Omental fat pad (tissue), 4 donors: ENCODE measurements around the gene PAX8. TPM values are rescaled to one million over a fixed set of nuclear protein-coding genes. Genes with fewer than 3 reads are reported as not detected.

Experiments used
- ATAC-seq: fragments of 150-250 bp; one replicate; pipeline ENCODE4 v1.9.1; 2016; ENCODE audit warnings: mild to moderate bottlenecking, moderate library complexity; ENCODE audit not compliant: low FRiP score
- DNase-seq: peaks from one replicate; pipeline ENCODE4 v3.0.0-alpha.2; 2019; ENCODE audit warnings: low spot score
- CTCF ChIP-seq, 3 donors: fragments of 450-650 bp; IDR thresholded peaks; one replicate each; pipeline ENCODE4 v1.5.1; 2016 to 2017; ENCODE audit warnings: antibody characterized with exemption in 3 of 3, mild to moderate bottlenecking in 3 of 3, moderate library complexity in 2 of 3
- total RNA-seq, 4 donors: library from RNA; depleted of rRNA; stranded (reverse); fragments of >200 nt; gene quantifications; one replicate each; pipeline ENCODE4 v1.1.0, GENCODE V29; 2016

PAX8 gene
- total RNA-seq, 4 donors from 2014 or later: 2.8 to 9.4 (median 5.8) TPM

- no peak for TF ChIP-seq CTCF (IDR thresholded peaks at IDR 0.05)
- ATAC-seq: no peak
- DNase-seq: no peak
These were observed 13.9 kb downstream of the PAX8 start for GRCh38 chr2:113264713-113265403.

GRCh38 chr2:113263546-113263945 is 15.2 kb downstream of the PAX8 start:
- DNase-seq (no peak), ATAC-seq (no peak)
- no peak for TF ChIP-seq CTCF (IDR thresholded peaks at IDR 0.05)

DNA sequence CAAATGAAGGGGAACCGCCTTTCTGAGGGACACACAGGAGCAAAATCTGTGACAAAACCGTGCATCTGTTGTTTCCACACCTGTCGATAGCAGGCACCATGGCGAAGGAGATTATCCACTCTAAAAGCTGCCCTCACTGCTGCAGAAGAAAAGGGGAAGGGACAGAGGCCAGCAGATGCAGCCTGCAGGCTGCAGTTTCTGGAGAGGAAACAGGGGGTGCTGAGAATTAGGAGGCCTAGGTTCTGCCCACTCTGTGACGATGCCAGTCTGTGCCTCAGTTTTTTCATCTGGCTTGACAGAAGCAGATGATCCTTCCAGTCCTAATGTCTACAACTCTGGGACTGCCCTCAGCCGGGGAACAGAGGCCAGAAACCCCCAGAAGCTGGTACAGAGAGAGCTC is 17.7 kb downstream of the PAX8 start:
- no peak for ATAC-seq
- no peak for DNase-seq
- TF ChIP-seq CTCF (IDR thresholded peaks at IDR 0.05): no peak

- ATAC-seq: no peak
- no peak for TF ChIP-seq CTCF (IDR thresholded peaks at IDR 0.05)
- DNase-seq: no peak
These were observed 20.1 kb downstream of the PAX8 start for GRCh38 chr2:113258471-113259147.

DNA sequence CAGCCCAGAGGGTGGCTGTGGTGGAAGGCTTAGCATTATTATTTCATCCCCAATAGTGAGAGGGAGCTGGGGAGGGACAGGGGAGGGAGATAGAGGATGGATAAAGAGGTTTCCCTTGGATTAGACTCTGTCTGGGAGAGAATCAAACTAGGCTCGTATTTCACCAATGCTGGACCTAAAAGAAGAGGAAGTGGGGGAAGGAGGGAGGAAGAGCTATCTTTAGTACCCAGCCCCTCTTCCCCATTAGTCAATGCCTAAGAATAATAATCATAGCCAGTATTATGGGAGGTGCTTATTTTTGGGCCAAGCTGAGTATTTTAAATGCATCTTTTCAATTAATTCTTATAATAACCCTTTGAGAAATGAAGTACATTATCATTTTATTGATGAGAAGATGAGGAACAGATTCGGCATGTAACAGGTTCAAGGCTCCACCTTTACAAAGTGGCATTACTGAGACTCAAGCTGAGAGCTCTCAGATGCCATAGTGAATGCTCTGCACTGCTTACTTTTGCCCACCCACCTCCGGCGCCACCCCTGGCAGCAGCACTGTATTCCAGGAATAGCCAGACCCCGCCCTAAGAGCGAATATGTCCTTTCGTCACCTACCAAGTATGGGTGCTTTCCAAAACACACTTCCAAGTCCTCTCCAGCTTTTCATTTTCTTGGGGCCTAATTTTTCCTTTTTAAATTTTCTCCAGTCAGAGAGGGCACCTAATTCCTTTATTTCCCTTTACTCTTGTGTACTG is 21.0 kb downstream of the PAX8 start:
- TF ChIP-seq CTCF (IDR thresholded peaks at IDR 0.05): no peak
- ATAC-seq (no peak), DNase-seq (no peak)

GRCh38 chr2:113255140-113256070 is 23.3 kb downstream of the PAX8 start:
- DNase-seq (no peak), ATAC-seq (no peak)
- no peak for TF ChIP-seq CTCF (IDR thresholded peaks at IDR 0.05)
